M059J (cell line): Measurements from ENCODE around the gene GORASP2. TPM values are rescaled to one million over a fixed set of nuclear protein-coding genes. Genes with fewer than 3 reads are reported as not detected.

Experiments used
- DNase-seq: peaks from one replicate; pipeline ENCODE4 v3.0.0-alpha.2; 2012; ENCODE audit warnings: low read depth
- total RNA-seq: library from RNA; depleted of rRNA; stranded (reverse); fragments of >200 nt; shearing (Covaris generic); gene quantifications from 2 replicates; pipeline ENCODE4 v1.2.3, GENCODE V29; 2014

Gene GORASP2
- total RNA-seq, 1 experiment from 2014 or later: 57.4 TPM

DNA sequence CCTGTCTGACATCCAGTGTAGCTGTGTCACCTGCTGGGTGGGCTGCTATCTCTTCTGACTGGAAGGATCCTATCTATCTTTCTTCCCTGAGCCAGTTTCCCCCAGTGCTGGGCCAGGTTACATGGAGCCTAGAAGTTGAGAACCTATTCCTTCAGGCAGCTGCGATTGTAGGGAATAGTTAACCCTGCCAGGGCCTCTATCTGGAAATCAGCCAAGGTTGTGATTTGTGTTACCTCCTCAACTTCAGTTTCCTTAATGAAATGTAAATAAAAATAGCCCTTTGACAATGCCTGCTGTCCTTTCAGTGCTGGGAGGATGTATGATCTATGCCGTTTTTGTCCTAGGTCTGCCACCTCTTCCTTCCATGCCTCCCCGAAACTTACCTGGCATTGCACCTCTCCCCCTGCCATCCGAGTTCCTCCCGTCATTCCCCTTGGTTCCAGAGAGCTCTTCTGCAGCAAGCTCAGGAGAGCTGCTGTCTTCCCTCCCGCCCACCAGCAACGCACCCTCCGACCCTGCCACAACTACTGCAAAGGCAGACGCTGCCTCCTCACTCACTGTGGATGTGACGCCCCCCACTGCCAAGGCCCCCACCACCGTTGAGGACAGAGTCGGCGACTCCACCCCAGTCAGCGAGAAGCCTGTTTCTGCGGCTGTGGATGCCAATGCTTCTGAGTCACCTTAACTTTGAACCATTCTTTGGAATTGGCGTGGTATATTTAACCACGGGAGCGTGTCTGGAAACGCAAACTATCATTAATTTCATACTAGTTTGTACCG is 36.6 kb downstream of the GORASP2 start:
- peak; percentile 26 for DNase-seq

GRCh38 chr2:170966648-170967396 is 37.8 kb downstream of the GORASP2 start:
- DNase-seq: peak; percentile 29

DNA sequence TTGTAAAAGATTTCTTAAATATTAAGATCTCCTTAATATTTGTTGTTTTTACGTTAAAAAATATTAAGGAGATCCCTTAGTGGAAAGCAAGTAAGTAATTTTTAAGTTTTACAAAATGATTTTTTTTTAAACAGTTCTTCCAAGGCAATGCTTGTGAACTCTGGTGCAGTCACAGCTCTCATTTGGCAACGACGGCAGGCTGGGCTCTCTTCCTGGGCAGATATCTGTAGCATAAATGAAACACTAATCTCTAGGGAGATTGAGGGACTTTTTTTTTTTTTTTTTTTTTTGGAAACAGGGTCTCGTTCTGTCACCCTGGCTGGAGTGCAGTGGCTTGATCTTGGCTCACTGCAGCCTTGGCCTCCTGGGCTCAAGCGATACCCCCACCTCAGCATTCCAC is 38.5 kb downstream of the GORASP2 start:
- no peak for DNase-seq

- no peak for DNase-seq
Measured at GRCh38 chr2:170968205-170969003, 39.4 kb downstream of the GORASP2 start.

- DNase-seq: no peak
Measured at GRCh38 chr2:170969030-170969429, 40.0 kb downstream of the GORASP2 start.

GRCh38 chr2:170969872-170970496 is 40.9 kb downstream of the GORASP2 start:
- no peak for DNase-seq

GRCh38 chr2:170971071-170971470 is 42.0 kb downstream of the GORASP2 start:
- DNase-seq: no peak

DNA sequence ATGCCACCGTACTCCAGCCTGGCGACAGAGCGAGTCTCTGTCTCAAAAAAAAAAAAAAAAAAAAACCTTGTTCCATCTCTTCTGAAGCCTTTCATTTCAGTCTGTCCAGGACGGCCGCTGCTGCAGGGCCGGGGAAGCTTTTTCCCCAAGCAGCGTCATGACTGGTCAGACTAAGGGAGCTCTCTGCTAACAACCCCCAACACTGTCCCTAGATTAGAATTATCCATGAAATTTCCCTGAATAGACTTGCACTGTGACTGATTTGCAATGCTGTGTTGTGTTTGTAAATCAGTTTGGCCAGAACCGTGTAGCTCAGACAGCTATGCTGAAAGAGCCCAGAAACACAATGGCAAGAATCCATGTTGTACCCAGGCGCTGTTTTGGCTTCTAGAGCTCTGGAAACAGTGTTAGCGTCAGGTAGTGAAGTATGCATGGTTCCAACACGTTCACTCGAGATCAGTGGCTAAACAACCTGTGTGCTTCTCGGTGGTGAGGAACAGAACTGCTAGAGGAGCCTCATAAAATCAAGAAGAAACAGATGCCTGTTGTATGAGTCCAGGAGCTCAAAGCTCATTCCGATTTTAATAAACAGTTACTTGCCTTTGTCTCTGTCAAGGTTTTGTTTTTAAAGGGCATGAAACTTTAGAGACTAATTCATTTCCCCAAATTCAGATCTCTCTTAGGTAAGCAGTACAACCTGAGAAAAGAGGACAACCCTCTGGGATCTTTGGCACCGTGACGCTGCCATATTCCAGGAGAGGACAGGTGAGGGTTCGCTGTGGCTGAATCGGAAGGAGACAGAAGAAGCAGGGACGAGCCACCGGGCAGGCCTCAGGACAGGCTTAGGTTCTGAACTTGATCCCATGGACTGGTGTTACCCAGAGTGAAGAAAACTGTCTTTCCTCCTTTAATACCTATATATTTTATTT is 43.5 kb downstream of the GORASP2 start:
- peak; percentile 36 for DNase-seq

DNA sequence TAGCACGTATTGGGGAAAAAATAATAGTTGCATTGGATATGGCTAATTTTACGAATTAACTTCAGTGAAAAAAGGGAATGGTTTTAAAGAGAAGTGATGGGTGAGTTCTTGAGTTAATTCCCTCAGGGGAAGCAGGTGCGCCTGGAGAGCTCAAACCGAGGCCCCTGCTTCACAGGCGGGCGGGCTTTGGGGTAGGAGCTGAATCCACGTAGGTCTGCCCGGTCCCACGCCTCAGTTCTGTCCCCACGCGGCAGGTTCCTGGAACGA is 44.1 kb downstream of the GORASP2 start:
- DNase-seq: no peak

- peak; percentile 69 for DNase-seq
Measured at GRCh38 chr2:170973492-170974303, 44.6 kb downstream of the GORASP2 start.

GRCh38 chr2:170974304-170974993 is 45.4 kb downstream of the GORASP2 start:
- peak; percentile 5 for DNase-seq

DNA sequence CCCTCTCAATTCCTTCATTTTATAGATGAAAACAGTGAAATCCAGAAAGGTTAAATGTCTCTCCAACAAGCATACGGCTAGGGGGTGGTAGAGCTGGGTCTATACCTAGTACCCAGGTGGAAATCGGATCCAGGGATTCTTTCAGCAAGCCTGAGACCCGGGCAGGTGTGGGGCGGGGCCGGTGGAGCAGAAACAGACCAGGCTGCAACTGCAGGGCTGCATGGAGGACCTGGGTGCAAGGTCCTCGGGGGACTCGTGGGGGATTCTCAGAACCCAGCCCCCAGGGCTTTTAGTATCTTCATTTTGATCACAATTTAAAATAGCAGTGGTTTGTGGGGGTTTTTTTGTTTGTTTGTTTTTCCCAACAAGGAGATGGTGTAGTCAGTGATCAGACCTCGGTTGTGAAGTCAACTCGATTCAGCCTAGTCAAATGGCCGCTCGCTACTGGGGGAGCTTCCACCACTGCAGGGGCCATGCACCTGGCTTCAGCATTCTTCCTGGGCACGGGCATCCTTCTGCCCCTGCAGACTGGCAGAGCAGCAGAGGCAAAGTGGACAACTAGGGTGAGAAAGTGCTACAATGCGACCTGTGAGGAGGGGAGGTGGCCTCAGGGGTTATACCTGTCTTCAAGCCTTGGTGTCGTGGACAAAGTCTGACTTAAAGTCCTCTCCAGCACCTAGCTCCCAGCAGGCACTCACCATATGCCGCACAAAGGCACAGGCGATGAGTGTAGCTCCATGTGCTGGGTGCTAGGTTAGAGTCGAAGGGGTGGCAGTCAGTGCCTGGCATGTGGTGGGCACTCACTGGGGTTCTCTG is 46.3 kb downstream of the GORASP2 start:
- no peak for DNase-seq

- no peak for DNase-seq
Measured at GRCh38 chr2:170975943-170976270, 46.9 kb downstream of the GORASP2 start.

DNA sequence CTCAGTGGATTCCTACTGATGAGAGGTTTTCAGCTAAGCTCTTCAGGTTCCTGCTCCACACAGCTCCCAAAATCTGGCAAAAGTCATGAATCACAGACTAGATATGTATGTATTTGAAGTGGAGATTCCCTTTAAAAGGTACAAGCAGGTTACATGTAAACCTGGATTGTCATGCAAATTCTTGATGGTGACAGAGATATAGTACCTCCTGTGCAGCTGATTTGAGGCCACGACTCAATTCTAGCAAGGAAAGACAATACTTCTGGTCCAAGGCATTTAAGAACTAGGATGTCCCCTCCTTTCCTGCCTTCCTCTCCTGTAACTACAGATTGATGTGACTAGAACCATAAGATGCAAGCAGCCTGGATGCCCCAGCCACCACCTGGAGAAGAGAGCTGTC is 55.0 kb downstream of the GORASP2 start:
- DNase-seq: no peak

DNA sequence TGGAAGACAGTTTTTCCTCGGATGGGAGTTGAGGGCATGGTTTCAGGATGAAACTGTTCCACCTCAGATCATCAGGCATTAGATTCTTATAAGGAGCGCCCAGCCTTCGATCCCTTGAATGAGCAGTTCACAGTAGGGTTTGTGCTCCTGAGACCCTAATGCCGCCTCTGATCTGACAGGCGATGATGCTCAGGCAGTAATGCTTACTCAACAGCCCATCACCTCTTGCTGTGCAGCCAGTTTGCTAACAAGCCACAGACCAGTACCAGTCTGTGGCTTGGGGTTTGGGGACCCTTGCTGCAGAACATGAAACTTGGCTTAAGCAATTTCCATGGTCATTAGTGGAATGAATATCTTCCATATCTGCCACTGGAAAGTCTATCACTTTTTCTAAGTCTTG is 56.4 kb downstream of the GORASP2 start:
- no peak for DNase-seq

DNA sequence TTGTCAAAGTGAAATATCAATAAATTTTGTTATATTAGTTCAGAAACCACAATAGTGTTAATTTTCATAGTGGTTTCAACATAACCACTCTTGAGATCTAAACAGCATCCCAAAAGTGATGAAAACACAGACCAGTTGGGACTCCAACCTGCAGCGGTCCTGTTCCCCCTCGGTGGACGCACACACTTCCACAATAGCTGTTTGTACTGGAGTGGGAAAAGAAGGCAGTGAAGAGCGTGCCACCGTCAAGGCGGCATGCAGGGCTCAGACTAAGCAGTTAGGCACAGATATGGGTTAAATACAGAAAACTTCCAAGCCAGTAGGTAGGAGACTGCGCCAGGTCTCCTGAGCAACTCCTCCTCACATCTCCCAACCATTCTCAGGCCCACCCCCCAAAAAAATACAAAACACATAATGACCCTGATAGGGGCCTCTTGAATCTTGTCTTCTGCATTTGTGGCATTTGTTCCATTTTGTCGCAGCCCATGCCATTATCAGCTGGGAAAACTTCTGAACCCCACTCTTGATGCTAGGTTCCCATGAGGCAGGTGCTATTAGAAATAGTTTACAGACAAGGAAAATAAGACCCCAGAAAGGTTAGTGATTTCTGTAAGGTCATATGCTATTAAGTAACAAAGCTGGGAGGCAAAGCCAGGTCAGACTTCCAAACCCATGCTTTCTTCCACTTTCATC is 57.7 kb downstream of the GORASP2 start:
- no peak for DNase-seq

DNA sequence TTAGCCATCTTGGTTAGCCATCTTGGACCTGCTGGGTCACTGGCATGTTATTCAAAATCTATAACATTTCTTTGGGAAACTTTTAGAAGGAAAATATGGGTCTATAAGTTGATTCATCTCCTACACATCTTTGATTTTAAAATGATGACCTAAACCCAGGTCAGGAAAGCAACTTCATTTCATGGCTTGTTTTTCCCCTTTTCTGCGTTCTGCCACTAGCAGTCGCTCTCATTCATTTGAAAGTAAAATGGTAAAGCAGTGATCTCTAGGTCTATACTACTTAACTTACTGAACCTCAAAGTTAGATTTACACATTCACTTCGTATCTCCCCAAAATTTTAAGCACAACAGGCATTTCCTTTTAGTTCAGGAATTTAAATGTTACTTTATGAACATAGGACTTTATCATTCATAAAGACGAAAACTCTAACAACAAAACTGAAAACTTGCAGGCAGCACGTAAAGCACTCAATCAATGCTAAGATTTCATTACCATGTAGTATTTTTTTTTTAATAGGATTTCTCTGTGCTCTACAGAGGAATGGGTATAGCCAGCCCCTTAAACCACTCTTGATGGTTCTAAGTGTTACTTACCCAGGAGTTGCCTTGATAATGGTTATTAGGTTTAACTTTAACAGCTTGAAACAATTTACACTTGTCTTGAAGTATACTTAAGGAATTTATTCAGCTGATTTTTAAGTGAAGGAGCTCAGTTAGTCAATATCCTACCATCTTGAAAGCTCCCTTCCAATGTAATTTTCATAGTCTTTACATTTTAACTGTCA is 62.5 kb downstream of the GORASP2 start:
- no peak for DNase-seq
